IMR-90 (cell line): ENCODE results near the gene SLC6A6.
A peak's percentile ranks its signal among the peaks of the same experiment; 100 is the strongest.

Experiments used
- ELK1 ChIP-seq: fragments of 150-350 bp; IDR thresholded peaks from 2 replicates; pipeline ENCODE4 v1.6.1; 2016; ENCODE audit warnings: low read depth, mild to moderate bottlenecking, low read length, moderate library complexity, borderline replicate concordance
- POLR2A ChIP-seq: IDR thresholded peaks from 2 replicates; pipeline ENCODE4 v1.6.1; 2012; ENCODE audit warnings: mild to moderate bottlenecking, low read depth, low read length

DNA sequence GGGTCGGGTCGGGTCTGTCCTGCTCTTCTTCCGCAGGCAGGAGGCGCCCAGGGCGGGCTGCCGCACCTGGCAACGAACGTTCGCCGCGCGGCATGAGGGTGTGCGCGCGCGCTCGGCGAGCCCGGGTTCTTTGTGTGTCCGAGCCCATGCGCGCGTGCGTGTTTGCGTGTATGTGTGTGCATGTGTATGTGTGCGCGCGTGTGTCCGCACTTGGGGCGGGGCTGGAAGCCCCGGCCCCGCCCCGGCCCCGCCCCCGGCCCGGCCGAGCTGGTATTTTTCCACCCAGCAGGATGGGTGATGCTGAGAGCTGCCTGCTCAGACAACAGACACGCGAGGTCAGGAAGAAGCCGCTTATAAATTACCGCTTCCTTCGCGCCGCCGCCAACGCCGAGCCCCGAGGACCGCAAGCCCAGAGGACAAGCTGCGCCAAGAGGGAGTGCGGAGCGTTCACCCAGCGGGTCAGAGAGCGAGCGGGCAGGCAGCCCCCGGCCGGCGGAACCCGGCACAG lies at the start of gene SLC6A6:
- TF ChIP-seq ELK1 (no peak), POLR2A (peak; percentile 87)
